GM23338 (cell line): Measurements from ENCODE around the gene PRSS48.

Experiments
- CREB1 ChIP-seq: fragments of 250-450 bp; sonication (Bioruptor Pico); IDR thresholded peaks from 2 replicates; pipeline ENCODE4 v1.5.0; 2020; ENCODE audit warnings: low read depth, mild to moderate bottlenecking, moderate library complexity
- EZH2 ChIP-seq: fragments of 200-600 bp; sonication (generic); IDR thresholded peaks from one replicate; pipeline ENCODE4 v1.8.0; 2017; ENCODE audit warnings: antibody characterized with exemption, mild to moderate bottlenecking, low read depth; ENCODE audit not compliant: unreplicated experiment
- EZH2phosphoT487 ChIP-seq: fragments of 200-600 bp; sonication (generic); IDR thresholded peaks from one replicate; pipeline ENCODE4 v1.8.1; 2018; ENCODE audit warnings: antibody characterized with exemption; ENCODE audit not compliant: unreplicated experiment
- JUNB ChIP-seq: IDR thresholded peaks from one replicate; pipeline ENCODE4 v1.6.1; 2016; ENCODE audit warnings: antibody characterized with exemption; ENCODE audit not compliant: unreplicated experiment
- NANOG ChIP-seq: IDR thresholded peaks from 2 replicates; pipeline ENCODE4 v1.6.1; 2016; ENCODE audit warnings: antibody characterized with exemption, borderline replicate concordance
- POLR2AphosphoS5 ChIP-seq: IDR thresholded peaks from 2 replicates; pipeline ENCODE4 v1.6.1; 2016; ENCODE audit warnings: antibody characterized with exemption, low read depth
- STAT1 ChIP-seq: IDR thresholded peaks from one replicate; pipeline ENCODE4 v1.6.1; 2016; ENCODE audit warnings: antibody characterized with exemption; ENCODE audit not compliant: unreplicated experiment
- ZNF114 ChIP-seq: fragments of 250-450 bp; sonication (Bioruptor Pico); IDR thresholded peaks from 2 replicates; pipeline ENCODE4 v1.5.0; 2020; ENCODE audit warnings: mild to moderate bottlenecking, moderate library complexity
- ZNF331 ChIP-seq: fragments of 250-450 bp; sonication (Bioruptor Pico); IDR thresholded peaks from 2 replicates; pipeline ENCODE4 v1.5.0; 2020; ENCODE audit warnings: low read depth, mild to moderate bottlenecking, moderate library complexity
- TF ChIP-seq, protein P1 (sequence below), 2 experiments: fragments of 200-600 bp in 1 of 2; sonication (generic) in 1 of 2; conservative IDR thresholded peaks; 2 replicates each; pipeline versions ENCODE4 v1.5.1 to v1.6.1; 2016 to 2017; ENCODE audit warnings: antibody characterized with exemption in 2 of 2, low read depth in 2 of 2, mild to moderate bottlenecking in 2 of 2, moderate library complexity in 1 of 2
- TF ChIP-seq, protein P2 (sequence below): IDR thresholded peaks from 2 replicates; pipeline ENCODE4 v1.6.1; 2016; ENCODE audit warnings: antibody characterized with exemption
- TF ChIP-seq, protein P3 (sequence below): IDR thresholded peaks from one replicate; pipeline ENCODE4 v1.6.1; 2018; ENCODE audit warnings: antibody characterized with exemption; ENCODE audit not compliant: unreplicated experiment

DNA sequence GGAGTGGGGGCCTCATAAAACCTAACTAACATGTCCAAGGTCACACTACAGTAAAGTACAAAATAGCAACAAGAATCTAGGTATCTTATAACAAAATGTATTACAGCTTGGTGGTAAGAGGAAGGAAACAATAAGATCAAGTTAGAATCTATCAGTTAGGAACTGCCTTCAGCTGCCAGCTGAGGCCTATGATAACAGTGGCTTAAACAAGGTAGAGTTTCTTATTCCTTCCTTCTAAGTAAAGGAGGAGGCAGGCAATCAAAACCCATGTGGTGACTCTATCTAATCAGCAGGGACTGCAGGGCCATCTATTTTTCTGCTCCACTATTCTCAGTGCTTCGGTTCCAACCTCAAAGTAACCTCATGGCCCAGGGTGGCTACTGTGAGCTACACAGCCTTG lies 37.5 kb downstream of the PRSS48 start:
- TF ChIP-seq, protein P1, sequence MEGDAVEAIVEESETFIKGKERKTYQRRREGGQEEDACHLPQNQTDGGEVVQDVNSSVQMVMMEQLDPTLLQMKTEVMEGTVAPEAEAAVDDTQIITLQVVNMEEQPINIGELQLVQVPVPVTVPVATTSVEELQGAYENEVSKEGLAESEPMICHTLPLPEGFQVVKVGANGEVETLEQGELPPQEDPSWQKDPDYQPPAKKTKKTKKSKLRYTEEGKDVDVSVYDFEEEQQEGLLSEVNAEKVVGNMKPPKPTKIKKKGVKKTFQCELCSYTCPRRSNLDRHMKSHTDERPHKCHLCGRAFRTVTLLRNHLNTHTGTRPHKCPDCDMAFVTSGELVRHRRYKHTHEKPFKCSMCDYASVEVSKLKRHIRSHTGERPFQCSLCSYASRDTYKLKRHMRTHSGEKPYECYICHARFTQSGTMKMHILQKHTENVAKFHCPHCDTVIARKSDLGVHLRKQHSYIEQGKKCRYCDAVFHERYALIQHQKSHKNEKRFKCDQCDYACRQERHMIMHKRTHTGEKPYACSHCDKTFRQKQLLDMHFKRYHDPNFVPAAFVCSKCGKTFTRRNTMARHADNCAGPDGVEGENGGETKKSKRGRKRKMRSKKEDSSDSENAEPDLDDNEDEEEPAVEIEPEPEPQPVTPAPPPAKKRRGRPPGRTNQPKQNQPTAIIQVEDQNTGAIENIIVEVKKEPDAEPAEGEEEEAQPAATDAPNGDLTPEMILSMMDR (conservative IDR thresholded peaks at IDR 0.05; ENCODE audit: low read depth in 2 of 2) = no peak
- TF ChIP-seq EZH2 = no peak
- no peak for TF ChIP-seq ZNF114 (CRISPR knock-in tag)
- no peak for TF ChIP-seq JUNB
- no peak for TF ChIP-seq ZNF331
- no peak for TF ChIP-seq EZH2phosphoT487
- TF ChIP-seq, protein P2, sequence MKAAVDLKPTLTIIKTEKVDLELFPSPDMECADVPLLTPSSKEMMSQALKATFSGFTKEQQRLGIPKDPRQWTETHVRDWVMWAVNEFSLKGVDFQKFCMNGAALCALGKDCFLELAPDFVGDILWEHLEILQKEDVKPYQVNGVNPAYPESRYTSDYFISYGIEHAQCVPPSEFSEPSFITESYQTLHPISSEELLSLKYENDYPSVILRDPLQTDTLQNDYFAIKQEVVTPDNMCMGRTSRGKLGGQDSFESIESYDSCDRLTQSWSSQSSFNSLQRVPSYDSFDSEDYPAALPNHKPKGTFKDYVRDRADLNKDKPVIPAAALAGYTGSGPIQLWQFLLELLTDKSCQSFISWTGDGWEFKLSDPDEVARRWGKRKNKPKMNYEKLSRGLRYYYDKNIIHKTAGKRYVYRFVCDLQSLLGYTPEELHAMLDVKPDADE = no peak
- TF ChIP-seq, protein P3, sequence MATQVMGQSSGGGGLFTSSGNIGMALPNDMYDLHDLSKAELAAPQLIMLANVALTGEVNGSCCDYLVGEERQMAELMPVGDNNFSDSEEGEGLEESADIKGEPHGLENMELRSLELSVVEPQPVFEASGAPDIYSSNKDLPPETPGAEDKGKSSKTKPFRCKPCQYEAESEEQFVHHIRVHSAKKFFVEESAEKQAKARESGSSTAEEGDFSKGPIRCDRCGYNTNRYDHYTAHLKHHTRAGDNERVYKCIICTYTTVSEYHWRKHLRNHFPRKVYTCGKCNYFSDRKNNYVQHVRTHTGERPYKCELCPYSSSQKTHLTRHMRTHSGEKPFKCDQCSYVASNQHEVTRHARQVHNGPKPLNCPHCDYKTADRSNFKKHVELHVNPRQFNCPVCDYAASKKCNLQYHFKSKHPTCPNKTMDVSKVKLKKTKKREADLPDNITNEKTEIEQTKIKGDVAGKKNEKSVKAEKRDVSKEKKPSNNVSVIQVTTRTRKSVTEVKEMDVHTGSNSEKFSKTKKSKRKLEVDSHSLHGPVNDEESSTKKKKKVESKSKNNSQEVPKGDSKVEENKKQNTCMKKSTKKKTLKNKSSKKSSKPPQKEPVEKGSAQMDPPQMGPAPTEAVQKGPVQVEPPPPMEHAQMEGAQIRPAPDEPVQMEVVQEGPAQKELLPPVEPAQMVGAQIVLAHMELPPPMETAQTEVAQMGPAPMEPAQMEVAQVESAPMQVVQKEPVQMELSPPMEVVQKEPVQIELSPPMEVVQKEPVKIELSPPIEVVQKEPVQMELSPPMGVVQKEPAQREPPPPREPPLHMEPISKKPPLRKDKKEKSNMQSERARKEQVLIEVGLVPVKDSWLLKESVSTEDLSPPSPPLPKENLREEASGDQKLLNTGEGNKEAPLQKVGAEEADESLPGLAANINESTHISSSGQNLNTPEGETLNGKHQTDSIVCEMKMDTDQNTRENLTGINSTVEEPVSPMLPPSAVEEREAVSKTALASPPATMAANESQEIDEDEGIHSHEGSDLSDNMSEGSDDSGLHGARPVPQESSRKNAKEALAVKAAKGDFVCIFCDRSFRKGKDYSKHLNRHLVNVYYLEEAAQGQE = no peak
- no peak for TF ChIP-seq POLR2AphosphoS5
- no peak for TF ChIP-seq STAT1
- no peak for TF ChIP-seq CREB1
- no peak for TF ChIP-seq NANOG
